HEK293 (cell line): Measurements from ENCODE around the gene ZNF775.

Experiments
- CTCF ChIA-PET: fragments of 350-600 bp; formaldehyde crosslinking; extraction: SDS; loops from one replicate; lab custom pipeline; 2021; ENCODE audit warnings: antibody characterized with exemption; lab: Yijun Ruan, JAX
- POLR2A ChIA-PET: fragments of 300-600 bp; formaldehyde crosslinking; extraction: SDS; loops from one replicate; lab custom pipeline; 2020; ENCODE audit warnings: antibody characterized with exemption, inconsistent platforms; lab: Yijun Ruan, JAX
- H3K27ac ChIP-seq: fragments of 200-500 bp; sonication (Bioruptor generic); 2 replicates; pipeline ENCODE4 v1.5.1; 2014; ENCODE audit warnings: low read depth, low read length, control low read depth, inconsistent platforms; ENCODE audit errors: extremely low read depth
- H3K36me3 ChIP-seq, 2 experiments: fragments of 200-500 bp in 1 of 2; sonication (Bioruptor generic) in 1 of 2; 1 replicate in 1 of 2; 2 replicates in 1 of 2; pipeline ENCODE4 v1.5.1; 2014 to 2017; ENCODE audit warnings: inconsistent platforms in 2 of 2, low read length in 2 of 2; ENCODE audit not compliant: control insufficient read depth in 2 of 2, insufficient read depth in 1 of 2
- H3K4me1 ChIP-seq: fragments of 200-500 bp; sonication (Bioruptor generic); 2 replicates; pipeline ENCODE4 v1.5.1; 2014; ENCODE audit warnings: mild to moderate bottlenecking, low read length, inconsistent platforms; ENCODE audit not compliant: control insufficient read depth, insufficient read depth
- H3K4me3 ChIP-seq: 2 replicates; pipeline ENCODE4 v1.5.1; 2011; ENCODE audit warnings: low read depth, mild to moderate bottlenecking, control low read depth, low read length, moderate library complexity
- H3K9me3 ChIP-seq: fragments of 200-500 bp; sonication (Bioruptor generic); 2 replicates; pipeline ENCODE4 v1.5.1; 2014; ENCODE audit warnings: low read depth, low read length, inconsistent platforms; ENCODE audit not compliant: control insufficient read depth, insufficient read depth
- GLIS2 ChIP-seq: fragments of 450-650 bp; formaldehyde crosslinking; IDR thresholded peaks from 2 replicates; pipeline ENCODE4 v1.5.1; 2016; ENCODE audit warnings: missing biosample characterization, missing genetic modification characterization
- KLF1 ChIP-seq: fragments of 450-650 bp; formaldehyde crosslinking; IDR thresholded peaks from 2 replicates; pipeline ENCODE4 v1.5.1; 2016; ENCODE audit warnings: missing biosample characterization, missing genetic modification characterization
- KLF7 ChIP-seq: fragments of 450-650 bp; formaldehyde crosslinking; IDR thresholded peaks from 2 replicates; pipeline ENCODE4 v1.5.1; 2016; ENCODE audit warnings: missing biosample characterization, missing genetic modification characterization, borderline replicate concordance
- KLF9 ChIP-seq: fragments of 450-650 bp; formaldehyde crosslinking; IDR thresholded peaks from 2 replicates; pipeline ENCODE4 v1.5.1; 2016; ENCODE audit warnings: missing biosample characterization, missing genetic modification characterization, low read depth
- SP2 ChIP-seq: fragments of 450-650 bp; formaldehyde crosslinking; IDR thresholded peaks from 2 replicates; pipeline ENCODE4 v1.5.1; 2016; ENCODE audit warnings: missing biosample characterization, missing genetic modification characterization
- SP7 ChIP-seq: fragments of 450-650 bp; formaldehyde crosslinking; IDR thresholded peaks from 2 replicates; pipeline ENCODE4 v1.5.1; 2016; ENCODE audit warnings: missing biosample characterization, missing genetic modification characterization
- YY1 ChIP-seq: fragments of 450-650 bp; formaldehyde crosslinking; IDR thresholded peaks from 2 replicates; pipeline ENCODE4 v1.5.1; 2018; ENCODE audit warnings: missing biosample characterization, missing genetic modification characterization
- ZBTB17 ChIP-seq: fragments of 450-650 bp; formaldehyde crosslinking; IDR thresholded peaks from 2 replicates; pipeline ENCODE4 v1.5.1; 2016; ENCODE audit warnings: missing biosample characterization, missing genetic modification characterization
- ZBTB20 ChIP-seq: fragments of 450-650 bp; formaldehyde crosslinking; IDR thresholded peaks from 2 replicates; pipeline ENCODE4 v1.5.1; 2016; ENCODE audit warnings: missing biosample characterization, missing genetic modification characterization
- ZBTB26 ChIP-seq: fragments of 450-650 bp; formaldehyde crosslinking; optimal IDR thresholded peaks from 2 replicates; pipeline ENCODE3; 2016; ENCODE audit warnings: missing biosample characterization, mild to moderate bottlenecking, missing genetic modification characterization
- ZBTB7A ChIP-seq: fragments of 450-650 bp; formaldehyde crosslinking; IDR thresholded peaks from 2 replicates; pipeline ENCODE4 v1.5.1; 2016; ENCODE audit warnings: low read depth, missing biosample characterization, missing genetic modification characterization
- ZIC2 ChIP-seq: fragments of 450-650 bp; formaldehyde crosslinking; IDR thresholded peaks from 2 replicates; pipeline ENCODE4 v1.5.1; 2016; ENCODE audit warnings: missing biosample characterization, missing genetic modification characterization
- ZNF121 ChIP-seq: fragments of 450-650 bp; formaldehyde crosslinking; IDR thresholded peaks from 2 replicates; pipeline ENCODE4 v1.5.1; 2016; ENCODE audit warnings: missing biosample characterization, missing genetic modification characterization
- ZNF184 ChIP-seq: fragments of 450-650 bp; IDR thresholded peaks from 2 replicates; pipeline ENCODE4 v1.5.1; 2018; ENCODE audit warnings: missing biosample characterization, mild to moderate bottlenecking, missing genetic modification characterization
- ZNF292 ChIP-seq: fragments of 450-650 bp; formaldehyde crosslinking; IDR thresholded peaks from 2 replicates; pipeline ENCODE4 v1.5.1; 2016; ENCODE audit warnings: low read depth, missing biosample characterization, missing genetic modification characterization, borderline replicate concordance
- ZNF335 ChIP-seq: fragments of 450-650 bp; formaldehyde crosslinking; conservative IDR thresholded peaks from 2 replicates; pipeline ENCODE4 v1.5.1; 2016; ENCODE audit warnings: missing biosample characterization, missing genetic modification characterization
- ZNF341 ChIP-seq: fragments of 450-650 bp; formaldehyde crosslinking; IDR thresholded peaks from 2 replicates; pipeline ENCODE4; 2016; ENCODE audit warnings: low read depth, missing biosample characterization, missing genetic modification characterization
- ZNF354C ChIP-seq: fragments of 450-650 bp; formaldehyde crosslinking; IDR thresholded peaks from 2 replicates; pipeline ENCODE4 v1.5.1; 2016; ENCODE audit warnings: missing biosample characterization, missing genetic modification characterization, low read depth, borderline replicate concordance
- ZNF366 ChIP-seq: fragments of 450-650 bp; formaldehyde crosslinking; conservative IDR thresholded peaks from 2 replicates; pipeline ENCODE4 v1.5.1; 2016; ENCODE audit warnings: missing biosample characterization, missing genetic modification characterization
- ZNF600 ChIP-seq: fragments of 450-650 bp; formaldehyde crosslinking; IDR thresholded peaks from 2 replicates; pipeline ENCODE4 v1.5.1; 2016; ENCODE audit warnings: missing biosample characterization, missing genetic modification characterization
- ZNF626 ChIP-seq: fragments of 450-650 bp; sonication (Bioruptor Pico); formaldehyde crosslinking; IDR thresholded peaks from 2 replicates; pipeline ENCODE4 v1.5.1; 2018; ENCODE audit warnings: missing biosample characterization, missing genetic modification characterization, inconsistent platforms
- ZNF664 ChIP-seq: fragments of 450-650 bp; formaldehyde crosslinking; IDR thresholded peaks from 2 replicates; pipeline ENCODE4 v1.5.1; 2016; ENCODE audit warnings: missing biosample characterization, missing genetic modification characterization
- ZNF701 ChIP-seq: fragments of 450-650 bp; formaldehyde crosslinking; IDR thresholded peaks from 2 replicates; pipeline ENCODE4 v1.5.1; 2016; ENCODE audit warnings: missing biosample characterization, missing genetic modification characterization
- ZSCAN16 ChIP-seq: fragments of 450-650 bp; formaldehyde crosslinking; IDR thresholded peaks from 2 replicates; pipeline ENCODE4 v1.5.1; 2016; ENCODE audit warnings: missing biosample characterization, missing genetic modification characterization
- TF ChIP-seq, protein P1 (sequence below): fragments of 450-650 bp; formaldehyde crosslinking; IDR thresholded peaks from 2 replicates; pipeline ENCODE4 v1.5.1; 2016; ENCODE audit warnings: missing biosample characterization, missing genetic modification characterization
- TF ChIP-seq, protein P2 (sequence below): fragments of 450-650 bp; formaldehyde crosslinking; IDR thresholded peaks from 2 replicates; pipeline ENCODE4 v1.5.0; 2017; ENCODE audit warnings: missing biosample characterization, missing genetic modification characterization, borderline replicate concordance

ZNF775 gene

GRCh38 chr7:150379441-150380379 lies 580 bp downstream of the ZNF775 start:
- Histone ChIP-seq H3K4me1 (peaks cover 3% of the 10 kb centered on the region; the same call in 1 of the 2 replicates), H3K9me3 (no peaks in the 10 kb centered on the region), H3K27ac (peak overlapping the region; percentile 26; the same call in 1 of the 2 replicates), H3K4me3 (peak overlapping the region; percentile 80), H3K36me3 (peaks cover 0 to 4% of the 10 kb centered on the region in 2 experiments; a peak in 1 of 3 replicates)
- ChIA-PET POLR2A (interaction anchor here (0.6 to 1.3 kb wide), 2 partner anchors 11 to 13 kb away, joined by 6 read pairs; partner anchors contain the start of gene REPIN1), CTCF (no interaction called here)
- TF ChIP-seq ZNF600 (peak; percentile 73; the same call in 1 of the 2 replicates), ZNF341 (tag by site-specific recombination) (peak; percentile 33; the same call in 1 of the 2 replicates), ZBTB20 (tag by site-specific recombination) (0 out of 2 replicates have a peak, but pooled peaks have one; percentile 15), YY1 (tag by site-specific recombination) (peak; percentile 17; the same call in 1 of the 2 replicates), SP2 (peak; percentile 7; the same call in 1 of the 2 replicates), ZIC2 (peak; percentile 26; the same call in 1 of the 2 replicates), ZNF701 (tag by site-specific recombination) (no peak), ZNF626 (tag by site-specific recombination) (no peak), GLIS2 (tag by site-specific recombination) (0 out of 2 replicates have a peak, but pooled peaks have one; percentile 20), ZNF354C (tag by site-specific recombination) (no peak), SP7 (tag by site-specific recombination) (peak; percentile 30; the same call in 1 of the 2 replicates), ZBTB26 (peak; percentile 5), ZNF335 (tag by site-specific recombination) (peak; percentile 90), ZSCAN16 (tag by site-specific recombination) (0 out of 2 replicates have a peak, but pooled peaks have one; percentile 13), ZNF184 (no peak), ZNF366 (peak; percentile 66), ZBTB7A (tag by site-specific recombination) (no peak), KLF9 (no peak), ZNF664 (peak; percentile 90), ZNF292 (tag by site-specific recombination) (no peak), KLF1 (tag by site-specific recombination) (peak; percentile 65), ZNF121 (tag by site-specific recombination) (0 out of 2 replicates have a peak, but pooled peaks have one; percentile 17), KLF7 (tag by site-specific recombination) (peak; percentile 62), ZBTB17 (0 out of 2 replicates have a peak, but pooled peaks have one; percentile 9)
- TF ChIP-seq, protein P1, sequence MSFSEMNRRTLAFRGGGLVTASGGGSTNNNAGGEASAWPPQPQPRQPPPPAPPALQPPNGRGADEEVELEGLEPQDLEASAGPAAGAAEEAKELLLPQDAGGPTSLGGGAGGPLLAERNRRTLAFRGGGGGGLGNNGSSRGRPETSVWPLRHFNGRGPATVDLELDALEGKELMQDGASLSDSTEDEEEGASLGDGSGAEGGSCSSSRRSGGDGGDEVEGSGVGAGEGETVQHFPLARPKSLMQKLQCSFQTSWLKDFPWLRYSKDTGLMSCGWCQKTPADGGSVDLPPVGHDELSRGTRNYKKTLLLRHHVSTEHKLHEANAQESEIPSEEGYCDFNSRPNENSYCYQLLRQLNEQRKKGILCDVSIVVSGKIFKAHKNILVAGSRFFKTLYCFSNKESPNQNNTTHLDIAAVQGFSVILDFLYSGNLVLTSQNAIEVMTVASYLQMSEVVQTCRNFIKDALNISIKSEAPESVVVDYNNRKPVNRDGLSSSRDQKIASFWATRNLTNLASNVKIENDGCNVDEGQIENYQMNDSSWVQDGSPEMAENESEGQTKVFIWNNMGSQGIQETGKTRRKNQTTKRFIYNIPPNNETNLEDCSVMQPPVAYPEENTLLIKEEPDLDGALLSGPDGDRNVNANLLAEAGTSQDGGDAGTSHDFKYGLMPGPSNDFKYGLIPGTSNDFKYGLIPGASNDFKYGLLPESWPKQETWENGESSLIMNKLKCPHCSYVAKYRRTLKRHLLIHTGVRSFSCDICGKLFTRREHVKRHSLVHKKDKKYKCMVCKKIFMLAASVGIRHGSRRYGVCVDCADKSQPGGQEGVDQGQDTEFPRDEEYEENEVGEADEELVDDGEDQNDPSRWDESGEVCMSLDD: 0 out of 2 replicates have a peak, but pooled peaks have one; percentile 48
- TF ChIP-seq, protein P2, sequence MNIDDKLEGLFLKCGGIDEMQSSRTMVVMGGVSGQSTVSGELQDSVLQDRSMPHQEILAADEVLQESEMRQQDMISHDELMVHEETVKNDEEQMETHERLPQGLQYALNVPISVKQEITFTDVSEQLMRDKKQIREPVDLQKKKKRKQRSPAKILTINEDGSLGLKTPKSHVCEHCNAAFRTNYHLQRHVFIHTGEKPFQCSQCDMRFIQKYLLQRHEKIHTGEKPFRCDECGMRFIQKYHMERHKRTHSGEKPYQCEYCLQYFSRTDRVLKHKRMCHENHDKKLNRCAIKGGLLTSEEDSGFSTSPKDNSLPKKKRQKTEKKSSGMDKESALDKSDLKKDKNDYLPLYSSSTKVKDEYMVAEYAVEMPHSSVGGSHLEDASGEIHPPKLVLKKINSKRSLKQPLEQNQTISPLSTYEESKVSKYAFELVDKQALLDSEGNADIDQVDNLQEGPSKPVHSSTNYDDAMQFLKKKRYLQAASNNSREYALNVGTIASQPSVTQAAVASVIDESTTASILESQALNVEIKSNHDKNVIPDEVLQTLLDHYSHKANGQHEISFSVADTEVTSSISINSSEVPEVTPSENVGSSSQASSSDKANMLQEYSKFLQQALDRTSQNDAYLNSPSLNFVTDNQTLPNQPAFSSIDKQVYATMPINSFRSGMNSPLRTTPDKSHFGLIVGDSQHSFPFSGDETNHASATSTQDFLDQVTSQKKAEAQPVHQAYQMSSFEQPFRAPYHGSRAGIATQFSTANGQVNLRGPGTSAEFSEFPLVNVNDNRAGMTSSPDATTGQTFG (tag by site-specific recombination): no peak
